ENCODE results near the gene WFDC12.

DNA sequence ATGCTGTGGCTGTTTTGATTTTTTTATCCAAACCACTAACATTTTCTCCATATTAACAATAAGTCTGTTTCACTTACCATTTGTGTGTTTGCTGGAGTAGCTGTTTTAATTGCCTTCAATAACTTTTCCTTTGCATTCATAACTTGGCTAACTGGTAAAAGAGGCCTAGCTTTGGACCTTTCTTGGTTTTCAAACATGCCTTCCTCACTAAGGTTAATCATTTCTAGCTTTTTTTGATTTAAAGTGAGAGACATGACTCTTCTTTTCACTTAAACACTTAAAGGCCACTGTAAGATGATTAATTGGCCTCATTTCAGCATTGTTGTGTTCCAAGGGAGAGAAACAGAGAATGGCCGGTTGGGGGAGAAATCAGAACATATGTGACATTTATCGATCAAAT, 2.9 kb downstream of the WFDC12 start:
- TF ChIP-seq TAF1 (IDR thresholded peaks at IDR 0.05; ENCODE audit: borderline replicate concordance, low read depth, low read length) (no peak), POLR2A (IDR thresholded peaks at IDR 0.05; ENCODE audit: low read depth, low read length) (no peak), POLR2AphosphoS5 (IDR thresholded peaks at IDR 0.05; ENCODE audit: low read depth, low read length) (no peak)
